Rectal smooth muscle tissue (tissue), 1 donor: ENCODE results near the gene DIS3L2.
"Not testable (repeated sequence)": the region's sequence is repeated elsewhere in the genome, so short reads cannot be mapped to it uniquely, and the experiment has no call there.

ENCODE experiments used
- H3K27ac ChIP-seq: one replicate; pipeline ENCODE4 v1.7.0; 2013; ENCODE audit warnings: low read depth, low read length, inconsistent platforms
- H3K27me3 ChIP-seq: one replicate; pipeline ENCODE4 v1.7.0; 2013; ENCODE audit warnings: low read length; ENCODE audit not compliant: control insufficient read depth, insufficient read depth
- H3K36me3 ChIP-seq: one replicate; pipeline ENCODE4 v1.7.0; 2013; ENCODE audit warnings: low read length; ENCODE audit not compliant: control insufficient read depth, insufficient read depth
- H3K4me1 ChIP-seq: one replicate; pipeline ENCODE4 v1.7.0; 2013; ENCODE audit warnings: low read length; ENCODE audit not compliant: control insufficient read depth, insufficient read depth
- H3K4me3 ChIP-seq: one replicate; pipeline ENCODE4 v1.7.0; 2013; ENCODE audit warnings: low read length
- H3K9ac ChIP-seq: one replicate; pipeline ENCODE4 v1.7.0; 2013; ENCODE audit warnings: low read length

The DIS3L2 gene

GRCh38 chr2:232029346-232029745 lies 67.8 kb downstream of the DIS3L2 start:
- H3K27ac ChIP-seq = no peak overlapping the region
- H3K4me1 ChIP-seq = no peaks in the 10 kb centered on the region
- no peak overlapping the region for H3K4me3 ChIP-seq
- no peak overlapping the region for H3K9ac ChIP-seq
- H3K36me3 ChIP-seq = peaks cover 5% of the 10 kb centered on the region
- H3K27me3 ChIP-seq = no peaks in the 10 kb centered on the region

GRCh38 chr2:232030229-232030628 lies 68.7 kb downstream of the DIS3L2 start:
- Histone ChIP-seq H3K27me3 (no peaks in the 10 kb centered on the region), H3K9ac (no peak overlapping the region), H3K4me3 (no peak overlapping the region), H3K27ac (no peak overlapping the region), H3K4me1 (no peaks in the 10 kb centered on the region), H3K36me3 (peaks cover 5% of the 10 kb centered on the region)

GRCh38 chr2:232035292-232035691 lies 73.8 kb downstream of the DIS3L2 start:
- not testable (repeated sequence) for H3K27ac ChIP-seq, H3K4me3 ChIP-seq

GRCh38 chr2:232036876-232037275 lies 75.4 kb downstream of the DIS3L2 start:
- H3K27ac ChIP-seq = not testable (repeated sequence)

More at GRCh38 chr2:232035292-232035691, 73.8 kb downstream of the DIS3L2 start:
- not testable (repeated sequence) for H3K36me3 ChIP-seq, H3K4me1 ChIP-seq, H3K9ac ChIP-seq, H3K27me3 ChIP-seq

GRCh38 chr2:232038251-232038880 lies 76.9 kb downstream of the DIS3L2 start:
- Histone ChIP-seq H3K4me3 (no peak overlapping the region), H3K36me3 (peaks cover 2% of the 10 kb centered on the region), H3K9ac (no peak overlapping the region), H3K27ac (no peak overlapping the region), H3K27me3 (no peaks in the 10 kb centered on the region), H3K4me1 (no peaks in the 10 kb centered on the region)

More at GRCh38 chr2:232036876-232037275, 75.4 kb downstream of the DIS3L2 start:
- not testable (repeated sequence) for H3K27me3 ChIP-seq, H3K9ac ChIP-seq, H3K4me3 ChIP-seq, H3K4me1 ChIP-seq, H3K36me3 ChIP-seq

- Histone ChIP-seq H3K4me3 (no peak overlapping the region), H3K4me1 (no peaks in the 10 kb centered on the region), H3K36me3 (peaks cover 2% of the 10 kb centered on the region), H3K27ac (no peak overlapping the region), H3K9ac (no peak overlapping the region), H3K27me3 (no peaks in the 10 kb centered on the region)
Measured at GRCh38 chr2:232038881-232039485, 77.5 kb downstream of the DIS3L2 start.

GRCh38 chr2:232042911-232043574 lies 81.5 kb downstream of the DIS3L2 start:
- H3K9ac ChIP-seq = no peak overlapping the region
- no peak overlapping the region for H3K27ac ChIP-seq
- no peaks in the 10 kb centered on the region for H3K27me3 ChIP-seq
- no peaks in the 10 kb centered on the region for H3K4me1 ChIP-seq
- peaks cover 2% of the 10 kb centered on the region for H3K36me3 ChIP-seq
- H3K4me3 ChIP-seq = no peak overlapping the region

GRCh38 chr2:232043966-232044365 lies 82.5 kb downstream of the DIS3L2 start:
- Histone ChIP-seq H3K4me1 (no peaks in the 10 kb centered on the region), H3K4me3 (no peak overlapping the region), H3K9ac (no peak overlapping the region), H3K27ac (no peak overlapping the region), H3K27me3 (no peaks in the 10 kb centered on the region), H3K36me3 (no peaks in the 10 kb centered on the region)

- Histone ChIP-seq H3K4me3 (no peak overlapping the region), H3K27ac (no peak overlapping the region), H3K4me1 (no peaks in the 10 kb centered on the region)
Measured at GRCh38 chr2:232049350-232049749, 87.8 kb downstream of the DIS3L2 start.

GRCh38 chr2:232052591-232052990 lies 91.1 kb downstream of the DIS3L2 start:
- H3K9ac ChIP-seq = no peak overlapping the region
- H3K27me3 ChIP-seq = no peaks in the 10 kb centered on the region
- no peak overlapping the region for H3K4me3 ChIP-seq
- no peaks in the 10 kb centered on the region for H3K4me1 ChIP-seq
- no peaks in the 10 kb centered on the region for H3K36me3 ChIP-seq
- no peak overlapping the region for H3K27ac ChIP-seq

More at GRCh38 chr2:232049350-232049749, 87.8 kb downstream of the DIS3L2 start:
- Histone ChIP-seq H3K27me3 (no peaks in the 10 kb centered on the region), H3K9ac (no peak overlapping the region), H3K36me3 (no peaks in the 10 kb centered on the region)

GRCh38 chr2:232053777-232054176 lies 92.3 kb downstream of the DIS3L2 start:
- Histone ChIP-seq H3K4me3 (no peak overlapping the region), H3K27ac (no peak overlapping the region), H3K4me1 (no peaks in the 10 kb centered on the region), H3K9ac (no peak overlapping the region), H3K27me3 (no peaks in the 10 kb centered on the region), H3K36me3 (no peaks in the 10 kb centered on the region)

GRCh38 chr2:232058063-232058877 lies 96.8 kb downstream of the DIS3L2 start:
- no peak overlapping the region for H3K4me3 ChIP-seq
- H3K27ac ChIP-seq = no peak overlapping the region
- no peak overlapping the region for H3K9ac ChIP-seq
- no peaks in the 10 kb centered on the region for H3K4me1 ChIP-seq
- no peaks in the 10 kb centered on the region for H3K36me3 ChIP-seq
- no peaks in the 10 kb centered on the region for H3K27me3 ChIP-seq
